ENCODE results near the gene AKIRIN1.

The AKIRIN1 gene

GRCh38 chr1:38944547-38944946 lies 46.5 kb upstream of the AKIRIN1 start:
- Histone ChIP-seq H3K4me2 (ENCODE audit: low read depth, low read length, poor library complexity, severe bottlenecking) (no peak overlapping the region), H3K9me3 (ENCODE audit: insufficient read depth, low read depth, low read length) (no peaks in the 10 kb centered on the region), H3K27me3 (ENCODE audit: insufficient read depth, low read length, poor library complexity, severe bottlenecking) (no peaks in the 10 kb centered on the region), H3F3A (ENCODE audit: low read depth) (no peaks in the 10 kb centered on the region), H3K36me3 (ENCODE audit: insufficient read depth, low read length) (no peaks in the 10 kb centered on the region), H3K9ac (ENCODE audit: low read depth, low read length, poor library complexity, severe bottlenecking) (no peak overlapping the region), H3K79me2 (ENCODE audit: insufficient read depth, low read length) (no peaks in the 10 kb centered on the region), H3K9me2 (replicated peaks; ENCODE audit: low read depth, low read length) (no peaks in the 10 kb centered on the region), H3K4me3 (ENCODE audit: low read length, poor library complexity, severe bottlenecking) (no peak overlapping the region), H2AFZ (ENCODE audit: low read length) (no peak overlapping the region), H3K4me1 (ENCODE audit: insufficient read depth, low read length, poor library complexity, severe bottlenecking) (no peaks in the 10 kb centered on the region), H4K20me1 (ENCODE audit: insufficient read depth, low read length, poor library complexity, severe bottlenecking) (no peaks in the 10 kb centered on the region)
- TF ChIP-seq CTCF (conservative IDR thresholded peaks at IDR 0.05; ENCODE audit: low read length) (no peak), EZH2phosphoT487 (IDR thresholded peaks at IDR 0.05; ENCODE audit: borderline replicate concordance) (no peak)

GRCh38 chr1:38950553-38950952 lies 40.5 kb upstream of the AKIRIN1 start:
- no peak overlapping the region for H2AFZ ChIP-seq (ENCODE audit: low read length)
- H3K79me2 ChIP-seq (ENCODE audit: insufficient read depth, low read length) = no peaks in the 10 kb centered on the region
- no peak overlapping the region for H3K4me2 ChIP-seq (ENCODE audit: low read depth, low read length, poor library complexity, severe bottlenecking)
- H3K4me3 ChIP-seq (ENCODE audit: low read length, poor library complexity, severe bottlenecking) = no peak overlapping the region
- no peak overlapping the region for H3K9ac ChIP-seq (ENCODE audit: low read depth, low read length, poor library complexity, severe bottlenecking)
- H3K9me3 ChIP-seq (ENCODE audit: insufficient read depth, low read depth, low read length) = no peaks in the 10 kb centered on the region
- H3K36me3 ChIP-seq (ENCODE audit: insufficient read depth, low read length) = no peaks in the 10 kb centered on the region
- TF ChIP-seq CTCF (conservative IDR thresholded peaks at IDR 0.05; ENCODE audit: low read length) = no peak
- TF ChIP-seq EZH2phosphoT487 (IDR thresholded peaks at IDR 0.05; ENCODE audit: borderline replicate concordance) = no peak
- H3F3A ChIP-seq (ENCODE audit: low read depth) = no peaks in the 10 kb centered on the region
- H4K20me1 ChIP-seq (ENCODE audit: insufficient read depth, low read length, poor library complexity, severe bottlenecking) = no peaks in the 10 kb centered on the region
- H3K4me1 ChIP-seq (ENCODE audit: insufficient read depth, low read length, poor library complexity, severe bottlenecking) = no peaks in the 10 kb centered on the region
- no peaks in the 10 kb centered on the region for H3K9me2 ChIP-seq (replicated peaks; ENCODE audit: low read depth, low read length)
- no peaks in the 10 kb centered on the region for H3K27me3 ChIP-seq (ENCODE audit: insufficient read depth, low read length, poor library complexity, severe bottlenecking)

- Histone ChIP-seq H3K4me2 (ENCODE audit: low read depth, low read length, poor library complexity, severe bottlenecking) (no peak overlapping the region), H3K27me3 (ENCODE audit: insufficient read depth, low read length, poor library complexity, severe bottlenecking) (no peaks in the 10 kb centered on the region), H2AFZ (ENCODE audit: low read length) (no peak overlapping the region), H3K79me2 (ENCODE audit: insufficient read depth, low read length) (no peaks in the 10 kb centered on the region), H3K9me3 (ENCODE audit: insufficient read depth, low read depth, low read length) (no peaks in the 10 kb centered on the region), H3K36me3 (ENCODE audit: insufficient read depth, low read length) (no peaks in the 10 kb centered on the region), H4K20me1 (ENCODE audit: insufficient read depth, low read length, poor library complexity, severe bottlenecking) (no peaks in the 10 kb centered on the region), H3K9ac (ENCODE audit: low read depth, low read length, poor library complexity, severe bottlenecking) (no peak overlapping the region), H3K9me2 (replicated peaks; ENCODE audit: low read depth, low read length) (no peaks in the 10 kb centered on the region), H3K4me1 (ENCODE audit: insufficient read depth, low read length, poor library complexity, severe bottlenecking) (no peaks in the 10 kb centered on the region), H3K4me3 (ENCODE audit: low read length, poor library complexity, severe bottlenecking) (no peak overlapping the region), H3F3A (ENCODE audit: low read depth) (no peaks in the 10 kb centered on the region)
- TF ChIP-seq EZH2phosphoT487 (IDR thresholded peaks at IDR 0.05; ENCODE audit: borderline replicate concordance) (no peak), CTCF (conservative IDR thresholded peaks at IDR 0.05; ENCODE audit: low read length) (no peak)
Measured at GRCh38 chr1:38953433-38953860, 37.6 kb upstream of the AKIRIN1 start.
